Measurements from ENCODE around the gene RNU4-1. TPM values are rescaled to one million over a fixed set of nuclear protein-coding genes. Genes with fewer than 3 reads are reported as not detected.
A peak's percentile ranks its signal among the peaks of the same experiment; 100 is the strongest.
"Not testable (repeated sequence)": the region's sequence is repeated elsewhere in the genome, so short reads cannot be mapped to it uniquely, and the experiment has no call there.

RNU4-1 gene
- total RNA-seq, 1 experiment from 2014 or later = not detected

GRCh38 chr12:120258323-120258896 lies 34.6 kb downstream of the RNU4-1 start:
- no peak for DNase-seq (ENCODE audit: low read depth)

GRCh38 chr12:120257041-120257821 lies 35.8 kb downstream of the RNU4-1 start:
- peak; percentile 84 for DNase-seq (ENCODE audit: low read depth)

DNA sequence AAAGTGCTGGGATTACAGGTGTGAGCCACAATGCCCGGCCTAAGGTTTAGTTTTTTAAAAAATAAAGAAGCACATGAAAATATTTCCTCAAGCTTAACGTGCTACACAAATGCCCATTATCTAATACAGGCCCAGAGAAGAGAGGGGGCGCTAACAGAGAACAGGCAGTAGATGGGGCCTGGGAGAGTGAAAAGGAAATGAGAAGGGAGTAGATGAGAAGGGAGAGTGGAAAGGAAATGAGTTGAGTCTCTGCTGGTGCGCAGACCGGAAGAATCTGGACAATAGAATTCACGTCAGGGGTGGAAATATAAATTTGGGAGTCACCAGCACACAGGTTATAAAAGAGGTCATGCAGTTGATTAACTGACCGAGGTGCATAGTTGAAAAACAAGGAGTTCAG lies 38.2 kb downstream of the RNU4-1 start:
- DNase-seq (ENCODE audit: low read depth) = no peak

GRCh38 chr12:120253313-120253712 lies 39.7 kb downstream of the RNU4-1 start:
- DNase-seq (ENCODE audit: low read depth) = not testable (repeated sequence)

GRCh38 chr12:120252071-120252906 lies 40.7 kb downstream of the RNU4-1 start:
- no peak for DNase-seq (ENCODE audit: low read depth)

- DNase-seq (ENCODE audit: low read depth) = not testable (repeated sequence)
Measured at GRCh38 chr12:120251364-120252070, 41.5 kb downstream of the RNU4-1 start.

DNA sequence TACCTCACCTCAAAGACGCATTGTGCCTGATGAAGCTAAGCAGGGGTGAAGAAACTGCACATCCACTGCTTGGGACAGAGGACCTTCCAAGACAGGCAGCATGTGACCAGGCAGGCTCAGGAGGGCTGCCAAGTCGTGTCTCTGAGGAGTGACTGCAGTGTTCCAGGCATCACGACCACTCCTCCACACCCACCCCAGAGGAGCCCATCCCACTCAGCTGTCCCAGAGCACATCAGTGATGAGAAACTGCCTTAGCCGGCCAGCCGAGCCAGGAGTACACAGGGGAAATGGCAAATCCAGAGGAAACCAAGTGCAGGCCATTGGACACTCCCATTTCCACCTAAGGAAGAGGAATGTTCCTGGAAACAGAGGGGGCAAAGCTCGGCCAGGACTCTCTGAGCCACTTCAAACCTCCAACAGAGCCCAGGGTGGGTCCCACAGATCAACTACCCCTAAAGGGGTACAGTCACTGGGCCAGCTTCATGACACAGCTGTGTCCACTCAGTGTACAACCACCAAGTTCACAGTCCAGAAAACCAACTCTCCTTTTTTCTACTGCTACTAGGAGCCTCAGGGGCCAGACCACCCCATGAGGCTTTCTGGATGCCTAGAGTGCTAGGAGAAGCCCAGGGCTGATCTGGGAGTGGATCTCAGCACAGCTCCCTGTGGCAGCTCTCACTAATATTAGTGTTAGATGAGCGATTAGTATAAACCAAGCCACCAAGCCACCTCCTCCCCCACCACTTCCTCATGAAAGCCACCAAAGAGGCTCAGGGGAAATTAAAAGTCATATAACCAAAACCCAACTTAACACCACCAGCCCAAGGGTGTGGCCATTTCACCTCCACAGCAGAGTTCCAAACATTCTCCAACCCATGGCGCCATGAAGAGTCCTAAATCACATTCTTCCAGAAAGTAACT lies 42.9 kb downstream of the RNU4-1 start:
- DNase-seq (ENCODE audit: low read depth) = no peak

DNA sequence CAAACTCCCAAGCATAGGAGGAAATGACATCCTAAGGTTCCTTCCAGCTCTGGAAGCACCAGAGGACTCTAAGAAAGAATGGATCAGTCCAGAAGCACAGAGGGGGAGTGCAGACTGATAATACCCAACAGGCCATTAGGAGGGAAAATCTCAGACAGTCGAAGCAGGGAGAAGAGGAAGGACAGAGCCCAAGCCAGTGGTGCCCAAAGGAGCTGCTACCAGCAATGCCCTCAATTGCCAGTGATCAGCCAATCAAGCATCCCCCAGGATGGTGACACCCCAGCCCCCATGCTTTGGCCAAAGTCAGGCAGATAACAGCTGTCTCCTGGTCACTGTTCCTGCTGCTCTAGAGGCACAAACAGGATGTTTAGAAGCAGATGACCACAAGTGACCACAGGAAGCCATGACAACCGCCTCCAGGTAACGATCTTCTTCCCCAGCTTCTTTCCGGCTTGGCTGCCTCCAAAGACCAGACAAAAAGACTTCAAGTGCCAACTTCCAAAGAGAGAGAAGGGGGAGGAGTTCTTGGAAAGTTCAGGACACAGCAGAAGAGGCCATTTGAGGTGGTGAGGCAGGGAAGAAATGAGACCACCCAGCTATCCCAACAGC lies 43.7 kb downstream of the RNU4-1 start:
- no peak for DNase-seq (ENCODE audit: low read depth)

- peak; percentile 77 for DNase-seq (ENCODE audit: low read depth)
Measured at GRCh38 chr12:120247621-120248030, 45.4 kb downstream of the RNU4-1 start.

- no peak for DNase-seq (ENCODE audit: low read depth)
Measured at GRCh38 chr12:120247183-120247582, 45.9 kb downstream of the RNU4-1 start.

DNA sequence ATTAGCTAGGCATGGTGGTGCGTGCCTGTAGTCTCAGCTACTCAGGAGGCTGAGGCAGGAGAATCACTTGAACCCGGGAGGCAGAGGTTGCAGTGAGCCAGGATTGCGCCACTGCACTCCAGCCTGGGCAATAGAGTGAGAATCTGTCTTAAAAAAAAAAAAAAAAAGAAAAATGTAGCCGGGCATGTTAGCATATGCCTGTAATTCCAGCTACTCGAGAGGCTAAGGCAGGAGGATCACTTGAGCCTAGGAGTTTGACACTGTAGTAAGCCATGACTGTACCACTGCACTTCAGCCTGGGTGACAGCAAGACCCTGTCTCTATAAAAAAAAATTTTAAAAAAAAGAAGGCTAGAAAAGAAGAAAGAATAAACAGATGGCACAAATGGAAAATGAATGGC lies 46.3 kb downstream of the RNU4-1 start:
- not testable (repeated sequence) for DNase-seq (ENCODE audit: low read depth)

Small RNAs within 50 kb of the gene (small RNA-seq; reads per million reads assigned to genes)
- gene RNU4-1 (4,203 reads per million, percentile 99 among the genes with 10 or more reads in this experiment), gene RNU4-2 (887 reads per million, percentile 98 among the genes with 10 or more reads in this experiment), gene RNU6-1088P (not detected)

Other genes with a start within 250 kb of the RNU4-1 start
- 53.9 and 79.2 TPM in 2 replicates for gene RAB35, start 176.5 kb downstream of the RNU4-1 start, total RNA-seq (2014; rRNA removed; shearing (Covaris generic))
- 107 and 112 TPM in 2 replicates for gene GCN1, start 98.5 kb downstream of the RNU4-1 start, total RNA-seq (2014; rRNA removed; shearing (Covaris generic))
- 4,836 and 5,375 TPM in 2 replicates for gene RPLP0, start 92.1 kb downstream of the RNU4-1 start, total RNA-seq (2014; rRNA removed; shearing (Covaris generic))
- gene PXN, start 27.5 kb downstream of the RNU4-1 start, total RNA-seq (2014; rRNA removed; shearing (Covaris generic)) = 162 and 238 TPM in 2 replicates
- gene RNU4-2, start 1.3 kb downstream of the RNU4-1 start, total RNA-seq (2014; rRNA removed; shearing (Covaris generic)) = not detected in 2 replicates
- gene SIRT4, start 9.1 kb upstream of the RNU4-1 start, total RNA-seq (2014; rRNA removed; shearing (Covaris generic)) = 0.40 and 1.6 TPM in 2 replicates
- gene PLA2G1B, start 34.5 kb upstream of the RNU4-1 start, total RNA-seq (2014; rRNA removed; shearing (Covaris generic)) = not detected in 2 replicates
- 0.40 and 0.92 TPM in 2 replicates for gene MSI1, start 75.9 kb upstream of the RNU4-1 start, total RNA-seq (2014; rRNA removed; shearing (Covaris generic))
- 740 and 780 TPM in 2 replicates for gene COX6A1, start 144.9 kb upstream of the RNU4-1 start, total RNA-seq (2014; rRNA removed; shearing (Covaris generic))
- gene TRIAP1, start 153.1 kb upstream of the RNU4-1 start, total RNA-seq (2014; rRNA removed; shearing (Covaris generic)) = 44.0 and 48.3 TPM in 2 replicates
- gene GATC, start 153.2 kb upstream of the RNU4-1 start, total RNA-seq (2014; rRNA removed; shearing (Covaris generic)) = 20.9 and 23.5 TPM in 2 replicates
- gene SRSF9, start 176.5 kb upstream of the RNU4-1 start, total RNA-seq (2014; rRNA removed; shearing (Covaris generic)) = 251 and 280 TPM in 2 replicates
- 510 and 696 TPM in 2 replicates for gene DYNLL1, start 202.9 kb upstream of the RNU4-1 start, total RNA-seq (2014; rRNA removed; shearing (Covaris generic))
- gene COQ5, start 235.9 kb upstream of the RNU4-1 start, total RNA-seq (2014; rRNA removed; shearing (Covaris generic)) = 50.4 and 52.0 TPM in 2 replicates
- 35.1 and 43.3 TPM in 2 replicates for gene RNF10, start 241.1 kb upstream of the RNU4-1 start, total RNA-seq (2014; rRNA removed; shearing (Covaris generic))

All from HT1080 (cell line).